ENCODE results near the gene CNOT6.
"Not testable (repeated sequence)": the region's sequence is repeated elsewhere in the genome, so short reads cannot be mapped to it uniquely, and the experiment has no call there.

CNOT6 gene

DNA sequence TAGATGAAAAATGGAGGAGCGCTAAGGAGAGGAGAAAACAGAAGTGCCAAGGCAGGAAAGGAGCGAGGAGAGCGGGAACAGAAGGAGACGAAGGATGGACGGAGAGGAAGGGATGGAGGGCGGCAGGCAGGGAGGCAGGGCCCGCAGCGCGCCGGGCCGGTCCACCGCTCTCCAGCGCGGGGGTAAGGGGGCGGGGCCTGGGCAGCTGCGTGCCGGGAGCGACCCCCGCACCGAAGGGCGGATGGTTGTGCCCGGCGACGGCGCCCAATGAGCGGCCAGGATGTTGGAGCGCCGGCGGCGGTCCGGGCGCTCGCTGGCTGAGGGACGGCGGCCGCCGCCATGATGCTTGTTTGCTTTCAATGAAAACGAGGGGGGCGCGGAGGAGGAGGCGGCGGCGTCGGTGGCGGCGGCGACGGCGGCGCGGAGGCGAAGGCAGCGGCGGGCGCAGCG, at the start of gene CNOT6:
Gene CNOT6, plus strand, starts transcription at position 320 of the 450 bp plus-strand sequence. CDS start 34,898 bp downstream, outside the sequence.
- Histone ChIP-seq H3K9me3 (ENCODE audit: low read length) (no peaks in the 10 kb centered on the region), H3K9ac (ENCODE audit: low read length) (peak within 1 kb of the TSS; percentile 57), H3K27ac (ENCODE audit: low read depth, low read length) (peak within 1 kb of the TSS; percentile 78), H3K36me3 (ENCODE audit: insufficient read depth, low read length) (peaks cover 8% of the 10 kb centered on the region), H3K4me3 (ENCODE audit: low read depth in 1 of 2, low read length in 2 of 2) (peak within 1 kb of the TSS; percentile 87 to 92), H3K4me1 (ENCODE audit: insufficient read depth, low read length) (peaks cover 18% of the 10 kb centered on the region), H3K27me3 (ENCODE audit: control insufficient read depth in 1 of 2, insufficient read depth in 2 of 2, low read length in 2 of 2) (no peaks in the 10 kb centered on the region)

DNA sequence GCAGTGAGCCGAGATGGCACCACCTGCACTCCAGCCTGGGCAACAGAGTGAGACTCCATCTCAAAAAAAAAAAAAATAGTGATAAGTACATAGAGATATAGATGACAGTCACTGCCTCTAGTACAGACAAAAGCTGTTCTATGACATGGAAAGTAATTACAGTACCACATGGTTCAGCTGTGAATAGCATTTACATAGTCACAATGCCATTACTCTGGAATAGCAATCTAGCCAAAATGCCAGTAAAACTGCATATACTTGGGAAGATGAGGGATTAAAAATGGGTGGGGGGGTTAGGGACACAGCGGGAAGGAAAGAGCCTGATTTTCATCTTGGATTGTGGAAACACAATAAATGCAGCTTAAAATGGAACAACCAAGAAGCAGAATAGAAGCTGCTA, 39.4 kb upstream of the CNOT6 start:
- Histone ChIP-seq H3K9me3 (ENCODE audit: low read length) (no peaks in the 10 kb centered on the region), H3K4me3 (ENCODE audit: low read depth in 1 of 2, low read length in 2 of 2) (no peak overlapping the region)

DNA sequence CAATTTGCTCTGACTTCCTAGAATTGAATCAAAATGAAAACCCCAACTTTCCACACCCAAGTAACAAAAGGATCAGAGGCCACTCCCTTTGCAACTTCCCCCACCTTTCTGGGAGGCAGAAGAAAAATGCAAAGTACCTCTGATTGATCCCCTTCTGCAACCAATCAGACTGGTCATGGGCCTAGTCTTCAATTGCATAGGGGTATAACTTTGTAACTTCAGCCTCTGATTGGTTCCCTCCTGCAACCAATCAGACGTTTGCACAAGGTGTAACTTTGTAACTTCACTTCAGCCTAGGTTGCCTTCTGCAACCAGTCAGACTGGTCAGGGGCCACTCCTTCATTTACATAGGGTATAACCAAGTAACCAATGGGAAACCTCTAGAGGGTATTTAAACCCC, 38.3 kb upstream of the CNOT6 start:
- Histone ChIP-seq H3K9ac (ENCODE audit: low read length) (no peak overlapping the region), H3K27ac (ENCODE audit: low read depth, low read length) (no peak overlapping the region), H3K27me3 (ENCODE audit: control insufficient read depth in 1 of 2, insufficient read depth in 2 of 2, low read length in 2 of 2) (no peaks in the 10 kb centered on the region), H3K36me3 (ENCODE audit: insufficient read depth, low read length) (no peaks in the 10 kb centered on the region), H3K4me1 (ENCODE audit: insufficient read depth, low read length) (no peaks in the 10 kb centered on the region), H3K9me3 (ENCODE audit: low read length) (no peaks in the 10 kb centered on the region), H3K4me3 (ENCODE audit: low read depth in 1 of 2, low read length in 2 of 2) (no peak overlapping the region)

More for the DNA sequence above, 39.4 kb upstream of the CNOT6 start:
- H3K27me3 ChIP-seq (ENCODE audit: control insufficient read depth in 1 of 2, insufficient read depth in 2 of 2, low read length in 2 of 2) = no peaks in the 10 kb centered on the region
- H3K36me3 ChIP-seq (ENCODE audit: insufficient read depth, low read length) = no peaks in the 10 kb centered on the region
- H3K9ac ChIP-seq (ENCODE audit: low read length) = no peak overlapping the region
- no peaks in the 10 kb centered on the region for H3K4me1 ChIP-seq (ENCODE audit: insufficient read depth, low read length)
- no peak overlapping the region for H3K27ac ChIP-seq (ENCODE audit: low read depth, low read length)

DNA sequence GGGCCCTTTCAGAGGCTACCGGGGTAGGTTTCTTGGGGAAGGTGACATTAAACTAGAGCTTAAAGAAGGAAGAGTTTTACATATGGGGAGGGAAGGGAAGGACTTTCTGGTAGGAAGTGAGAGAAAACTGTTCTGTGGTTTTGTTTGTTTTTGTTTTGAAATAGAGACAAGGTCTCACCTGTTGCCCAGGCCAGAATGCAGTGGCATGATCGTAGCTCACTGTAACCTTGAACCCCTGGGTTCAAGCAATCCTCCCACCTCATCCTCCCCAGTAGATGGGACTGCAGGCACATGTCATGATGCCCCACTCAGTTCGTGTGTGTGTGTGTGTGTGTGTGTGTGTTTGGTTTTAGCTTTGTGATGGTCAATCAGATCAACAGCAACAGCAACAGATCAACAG, 37.4 kb upstream of the CNOT6 start:
- no peaks in the 10 kb centered on the region for H3K36me3 ChIP-seq (ENCODE audit: insufficient read depth, low read length)
- no peak overlapping the region for H3K9ac ChIP-seq (ENCODE audit: low read length)
- no peaks in the 10 kb centered on the region for H3K27me3 ChIP-seq (ENCODE audit: control insufficient read depth in 1 of 2, insufficient read depth in 2 of 2, low read length in 2 of 2)
- H3K4me3 ChIP-seq (ENCODE audit: low read depth in 1 of 2, low read length in 2 of 2) = no peak overlapping the region
- no peaks in the 10 kb centered on the region for H3K4me1 ChIP-seq (ENCODE audit: insufficient read depth, low read length)
- H3K27ac ChIP-seq (ENCODE audit: low read depth, low read length) = no peak overlapping the region
- H3K9me3 ChIP-seq (ENCODE audit: low read length) = no peaks in the 10 kb centered on the region

DNA sequence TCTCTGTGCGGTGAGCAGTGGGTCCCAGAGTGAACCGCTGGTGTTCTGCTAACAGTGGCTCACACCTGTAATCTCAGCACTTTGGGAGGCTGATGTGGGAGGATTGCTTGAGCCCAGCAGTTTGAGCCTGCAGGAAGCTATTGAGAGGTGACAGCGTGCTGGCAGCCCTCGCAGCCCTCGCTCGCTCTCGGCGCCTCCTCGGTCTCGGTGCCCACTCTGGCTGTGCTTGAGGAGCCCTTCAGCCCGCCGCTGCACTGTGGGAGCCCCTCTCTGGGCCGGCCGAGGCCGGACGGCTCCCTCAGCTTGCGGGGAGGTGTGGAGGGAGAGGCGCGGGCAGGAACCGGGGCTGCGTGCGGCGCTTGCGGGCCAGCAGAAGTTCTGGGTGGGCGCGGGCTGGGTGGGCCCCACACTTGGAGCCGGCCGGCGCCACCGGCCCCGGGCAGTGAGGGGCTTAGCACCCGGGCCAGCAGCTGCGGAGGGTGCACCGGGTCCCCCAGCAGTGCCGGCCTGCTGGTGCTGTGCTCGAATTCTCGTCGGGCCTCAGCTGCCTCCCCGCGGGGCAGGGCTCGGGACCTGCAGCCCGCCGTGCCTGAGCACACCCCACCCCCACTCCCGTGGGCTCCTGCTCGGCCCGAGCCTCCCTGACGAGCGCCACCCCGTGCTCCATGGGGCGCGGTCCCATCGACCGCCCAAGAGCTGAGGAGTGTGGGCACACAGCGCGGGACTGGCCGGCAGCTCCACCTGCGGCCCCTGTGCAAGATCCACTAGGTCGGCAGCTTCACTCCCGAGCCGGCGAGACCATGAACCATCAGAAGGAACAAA, 35.1 kb upstream of the CNOT6 start:
- H3K9me3 ChIP-seq (ENCODE audit: low read length); H3K9ac ChIP-seq (ENCODE audit: low read length); H3K4me3 ChIP-seq (ENCODE audit: low read depth in 1 of 2, low read length in 2 of 2); H3K36me3 ChIP-seq (ENCODE audit: insufficient read depth, low read length); H3K27me3 ChIP-seq (ENCODE audit: control insufficient read depth in 1 of 2, insufficient read depth in 2 of 2, low read length in 2 of 2); H3K4me1 ChIP-seq (ENCODE audit: insufficient read depth, low read length); H3K27ac ChIP-seq (ENCODE audit: low read depth, low read length): not testable (repeated sequence)

DNA sequence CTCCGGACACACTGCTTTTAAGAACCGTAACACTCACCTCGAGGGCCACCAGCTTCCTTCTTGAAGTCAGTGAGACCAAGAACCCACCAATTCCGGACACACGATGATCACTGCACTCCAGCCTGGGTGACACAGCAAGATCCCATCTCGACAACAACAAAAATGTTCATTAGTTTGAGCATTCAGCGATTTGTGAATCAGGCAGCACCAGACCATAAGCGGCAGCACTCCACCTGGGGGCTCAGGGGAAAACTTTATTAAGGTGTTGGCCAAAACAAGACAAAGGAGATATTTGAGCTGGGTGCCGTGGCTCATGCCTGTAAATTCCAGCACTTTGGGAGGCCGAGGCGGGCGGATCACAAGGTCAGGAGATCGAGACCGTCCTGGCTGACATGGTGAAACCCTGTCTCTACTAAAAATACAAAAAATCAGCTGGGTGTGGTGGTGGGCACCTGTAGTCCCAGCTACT, 34.5 kb upstream of the CNOT6 start:
- not testable (repeated sequence) for H3K4me1 ChIP-seq (ENCODE audit: insufficient read depth, low read length); H3K9me3 ChIP-seq (ENCODE audit: low read length); H3K36me3 ChIP-seq (ENCODE audit: insufficient read depth, low read length); H3K4me3 ChIP-seq (ENCODE audit: low read depth in 1 of 2, low read length in 2 of 2); H3K27ac ChIP-seq (ENCODE audit: low read depth, low read length); H3K9ac ChIP-seq (ENCODE audit: low read length); H3K27me3 ChIP-seq (ENCODE audit: control insufficient read depth in 1 of 2, insufficient read depth in 2 of 2, low read length in 2 of 2)

DNA sequence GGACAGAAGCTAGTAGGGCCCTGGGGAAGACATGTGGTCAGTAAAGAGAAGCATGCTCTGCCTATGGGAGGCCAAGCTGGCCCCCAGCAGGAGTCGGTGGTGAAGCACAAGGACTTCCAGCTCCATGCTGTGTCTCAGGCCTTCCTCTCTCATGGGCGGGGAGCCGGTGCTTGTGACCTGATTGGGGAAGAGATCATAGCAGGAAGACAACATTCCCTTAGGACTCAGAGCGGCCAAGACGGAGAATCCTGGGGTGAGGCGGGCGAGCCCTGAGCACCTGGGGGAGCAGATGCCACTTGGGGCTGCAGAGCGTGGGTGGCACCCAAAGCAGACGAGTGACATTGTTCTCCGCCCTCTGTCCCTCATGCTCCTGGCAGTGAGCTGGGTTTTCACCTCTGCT, 33.3 kb upstream of the CNOT6 start:
- no peaks in the 10 kb centered on the region for H3K9me3 ChIP-seq (ENCODE audit: low read length)
- H3K4me3 ChIP-seq (ENCODE audit: low read depth in 1 of 2, low read length in 2 of 2) = no peak overlapping the region
- no peaks in the 10 kb centered on the region for H3K27me3 ChIP-seq (ENCODE audit: control insufficient read depth in 1 of 2, insufficient read depth in 2 of 2, low read length in 2 of 2)
- H3K4me1 ChIP-seq (ENCODE audit: insufficient read depth, low read length) = no peaks in the 10 kb centered on the region
- no peak overlapping the region for H3K27ac ChIP-seq (ENCODE audit: low read depth, low read length)
- H3K9ac ChIP-seq (ENCODE audit: low read length) = no peak overlapping the region
- no peaks in the 10 kb centered on the region for H3K36me3 ChIP-seq (ENCODE audit: insufficient read depth, low read length)

DNA sequence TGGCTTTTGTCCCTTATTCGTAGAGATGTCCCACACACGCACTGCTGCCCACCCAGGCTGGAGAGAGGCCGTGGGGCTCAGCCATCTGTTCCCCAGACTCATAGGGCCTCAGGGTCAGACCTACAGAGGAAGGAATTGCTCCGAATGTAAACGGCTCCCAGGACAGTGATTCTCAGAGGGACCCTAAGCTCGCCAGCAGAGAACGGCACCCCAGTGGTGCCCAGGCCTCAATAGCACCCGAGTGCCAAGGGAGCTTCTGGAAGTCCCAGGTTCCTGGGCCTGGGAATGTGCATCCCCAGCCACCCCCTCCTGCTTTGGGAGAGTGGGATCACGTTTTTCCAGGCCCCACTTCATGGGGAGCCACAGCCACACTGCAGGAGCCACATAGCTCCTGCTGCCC, 32.9 kb upstream of the CNOT6 start:
- no peaks in the 10 kb centered on the region for H3K36me3 ChIP-seq (ENCODE audit: insufficient read depth, low read length)
- no peaks in the 10 kb centered on the region for H3K27me3 ChIP-seq (ENCODE audit: control insufficient read depth in 1 of 2, insufficient read depth in 2 of 2, low read length in 2 of 2)
- no peak overlapping the region for H3K9ac ChIP-seq (ENCODE audit: low read length)
- H3K9me3 ChIP-seq (ENCODE audit: low read length) = no peaks in the 10 kb centered on the region
- H3K27ac ChIP-seq (ENCODE audit: low read depth, low read length) = no peak overlapping the region
- H3K4me3 ChIP-seq (ENCODE audit: low read depth in 1 of 2, low read length in 2 of 2) = no peak overlapping the region
- H3K4me1 ChIP-seq (ENCODE audit: insufficient read depth, low read length) = no peaks in the 10 kb centered on the region

DNA sequence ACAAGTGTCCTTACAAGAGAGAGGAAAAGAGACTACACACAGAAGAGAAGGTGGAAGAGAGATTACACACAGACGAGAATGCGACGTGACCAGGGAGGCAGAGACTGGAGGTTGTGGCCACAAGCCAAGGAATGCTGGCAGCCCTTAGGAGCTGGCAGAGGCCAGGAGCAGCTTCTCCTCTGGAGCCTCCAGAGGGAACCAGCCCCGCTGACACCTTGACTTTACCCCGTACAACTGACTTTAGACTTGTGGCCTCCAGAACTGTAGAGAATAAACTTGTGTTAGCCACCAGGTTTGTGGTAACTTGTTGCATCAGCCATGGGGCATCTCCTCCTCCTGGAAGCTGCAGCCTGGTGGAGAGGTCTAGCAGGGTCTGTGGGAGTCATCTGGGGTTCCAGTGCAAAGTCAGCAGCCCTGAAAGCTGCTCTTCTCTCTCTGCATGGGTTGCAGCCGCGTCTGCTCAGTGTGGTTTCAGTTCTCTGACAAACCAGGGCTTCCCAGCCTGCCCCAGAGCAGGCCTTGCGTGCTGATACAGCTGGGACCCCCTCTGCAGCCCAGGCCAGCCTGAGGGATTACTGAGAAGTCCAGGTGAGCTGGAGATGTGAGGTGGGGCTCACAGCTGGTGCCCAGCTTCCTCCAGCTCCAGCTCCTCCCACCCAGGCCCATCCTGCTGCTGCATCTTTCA, 30.8 kb upstream of the CNOT6 start:
- Histone ChIP-seq H3K27me3 (ENCODE audit: control insufficient read depth in 1 of 2, insufficient read depth in 2 of 2, low read length in 2 of 2) (no peaks in the 10 kb centered on the region), H3K9me3 (ENCODE audit: low read length) (no peaks in the 10 kb centered on the region), H3K9ac (ENCODE audit: low read length) (no peak overlapping the region), H3K36me3 (ENCODE audit: insufficient read depth, low read length) (no peaks in the 10 kb centered on the region), H3K4me3 (ENCODE audit: low read depth in 1 of 2, low read length in 2 of 2) (no peak overlapping the region), H3K27ac (ENCODE audit: low read depth, low read length) (no peak overlapping the region), H3K4me1 (ENCODE audit: insufficient read depth, low read length) (no peaks in the 10 kb centered on the region)

DNA sequence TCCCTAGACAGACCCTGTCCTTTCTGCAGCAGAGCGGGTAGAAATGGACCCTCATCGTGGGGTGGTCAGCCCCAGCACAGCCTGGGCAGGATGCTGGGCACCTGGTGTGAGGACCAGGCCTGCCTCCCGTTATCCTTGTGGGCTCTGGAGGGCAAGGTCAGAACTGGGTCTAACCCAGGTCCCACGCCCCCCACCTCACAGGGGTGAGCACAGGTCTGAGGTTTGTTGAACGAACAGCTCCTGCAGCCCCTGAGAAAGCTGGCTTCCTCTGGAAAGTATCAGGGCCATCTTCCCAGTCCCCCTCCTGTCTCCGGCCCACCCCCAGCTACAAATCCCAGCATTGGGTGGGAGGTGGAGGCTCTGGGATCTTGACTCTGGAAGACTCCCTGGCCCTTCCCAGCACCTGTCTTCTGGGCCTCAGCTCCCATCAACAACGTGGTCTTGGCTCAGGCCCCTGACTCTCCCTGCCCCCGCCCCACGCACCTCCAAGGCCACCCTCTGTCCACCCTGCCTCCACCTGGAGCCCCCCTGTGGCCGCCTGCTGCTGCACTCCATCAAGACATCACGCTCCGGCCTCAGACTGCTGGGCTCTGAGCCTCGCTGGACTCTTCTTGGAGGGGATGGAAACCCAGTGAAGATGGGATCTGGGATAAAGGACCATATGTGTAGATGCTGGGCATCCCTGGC, 30.1 kb upstream of the CNOT6 start:
- Histone ChIP-seq H3K27me3 (ENCODE audit: control insufficient read depth in 1 of 2, insufficient read depth in 2 of 2, low read length in 2 of 2) (no peaks in the 10 kb centered on the region), H3K36me3 (ENCODE audit: insufficient read depth, low read length) (no peaks in the 10 kb centered on the region), H3K4me1 (ENCODE audit: insufficient read depth, low read length) (no peaks in the 10 kb centered on the region), H3K4me3 (ENCODE audit: low read depth in 1 of 2, low read length in 2 of 2) (no peak overlapping the region), H3K9ac (ENCODE audit: low read length) (no peak overlapping the region), H3K9me3 (ENCODE audit: low read length) (no peaks in the 10 kb centered on the region), H3K27ac (ENCODE audit: low read depth, low read length) (no peak overlapping the region)

DNA sequence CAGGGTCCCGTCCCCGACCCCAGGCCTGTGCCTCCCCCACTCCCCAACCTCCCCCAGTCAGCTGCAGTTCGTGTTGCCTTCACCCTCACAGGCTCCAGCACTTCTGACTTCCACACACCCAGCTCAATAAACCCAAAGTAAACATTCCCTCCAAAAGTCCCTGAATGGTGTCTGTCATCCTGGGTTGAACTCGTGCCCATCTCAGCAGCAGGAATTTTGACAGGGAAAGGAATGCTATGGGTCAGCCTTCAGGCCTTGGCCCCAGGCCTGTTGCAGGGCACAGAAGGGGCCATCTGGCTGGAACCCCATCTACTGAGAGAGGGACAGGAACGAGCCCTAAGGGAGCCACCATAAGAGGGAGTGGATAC, 29.6 kb upstream of the CNOT6 start:
- no peak overlapping the region for H3K4me3 ChIP-seq (ENCODE audit: low read depth in 1 of 2, low read length in 2 of 2)
- H3K27me3 ChIP-seq (ENCODE audit: control insufficient read depth in 1 of 2, insufficient read depth in 2 of 2, low read length in 2 of 2) = no peaks in the 10 kb centered on the region

More for the DNA sequence above, 29.6 kb upstream of the CNOT6 start:
- Histone ChIP-seq H3K27ac (ENCODE audit: low read depth, low read length) (no peak overlapping the region), H3K9me3 (ENCODE audit: low read length) (no peaks in the 10 kb centered on the region), H3K9ac (ENCODE audit: low read length) (no peak overlapping the region), H3K4me1 (ENCODE audit: insufficient read depth, low read length) (no peaks in the 10 kb centered on the region), H3K36me3 (ENCODE audit: insufficient read depth, low read length) (no peaks in the 10 kb centered on the region)
